Endothelial cell of umbilical vein (primary cell): ENCODE results near the gene SLC25A17. TPM values are rescaled to one million over a fixed set of nuclear protein-coding genes. Genes with fewer than 3 reads are reported as not detected.

ENCODE experiments used
- BruUV-seq: library from RNA; stranded (reverse); fragments of 400-500 nt; replicated peaks from 2 replicates; lab custom pipeline; 2021; lab: Mats Ljungman, UMichigan
- CTCF ChIA-PET: fragments of 300-600, 350-600 bp; sonication (Branson Sonifier 250); formaldehyde crosslinking; loops from one replicate; lab custom pipeline; 2021; ENCODE audit warnings: antibody characterized with exemption, inconsistent platforms; lab: Charles Lee
- POLR2A ChIA-PET: fragments of 300-600, 350-600 bp; sonication (Branson Sonifier 250); formaldehyde crosslinking; loops from one replicate; lab custom pipeline; 2021; ENCODE audit warnings: antibody characterized with exemption, inconsistent platforms; lab: Charles Lee
- DNase-seq: peaks from one replicate; pipeline ENCODE4 v3.0.0-alpha.2; 2011; ENCODE audit warnings: low read depth, low spot score
- FAIRE-seq: peaks from 2 replicates; lab custom pipeline; 2011; peaks lifted over from hg19 to GRCh38; lab: Jason Lieb, UNC
- H2AFZ ChIP-seq: 2 replicates; pipeline ENCODE4 v1.6.0; 2012; ENCODE audit warnings: low read depth, low read length, control low read depth, inconsistent platforms
- H3K27ac ChIP-seq: 2 replicates; pipeline ENCODE4 v1.5.1; 2011; ENCODE audit warnings: low read depth, mild to moderate bottlenecking, control low read depth, low read length, moderate library complexity; ENCODE audit not compliant: insufficient read depth
- H3K27me3 ChIP-seq, 2 experiments: 2 replicates each; pipeline versions ENCODE4 v1.6.0 to v1.6.1; 2011; ENCODE audit warnings: low read length in 2 of 2, mixed read lengths in 1 of 2; ENCODE audit not compliant: control insufficient read depth in 2 of 2, insufficient read depth in 2 of 2
- H3K36me3 ChIP-seq, 2 experiments: 2 replicates in 1 of 2; 3 replicates in 1 of 2; pipeline ENCODE4 v1.5.1; 2011; ENCODE audit warnings: low read length in 2 of 2, mild to moderate bottlenecking in 1 of 2, moderate library complexity in 1 of 2; ENCODE audit not compliant: control insufficient read depth in 2 of 2, insufficient read depth in 2 of 2; ENCODE audit errors: extremely low read depth in 1 of 2
- H3K4me1 ChIP-seq: 3 replicates; pipeline ENCODE4 v1.5.1; 2011; ENCODE audit warnings: mild to moderate bottlenecking, low read length; ENCODE audit not compliant: control insufficient read depth, insufficient read depth; ENCODE audit errors: extremely low read depth
- H3K4me2 ChIP-seq: 2 replicates; pipeline ENCODE4 v1.6.1; 2011; ENCODE audit warnings: low read length, control low read depth, mixed read lengths; ENCODE audit not compliant: insufficient read depth
- H3K4me3 ChIP-seq, 3 experiments: fragments of 200-600 bp in 1 of 3; sonication (generic), shearing (Covaris generic) in 1 of 3; replicated peaks in 1 of 3; 2 replicates each; pipeline ENCODE4 v1.5.1; 2011 to 2016; ENCODE audit warnings: control low read depth in 3 of 3, low read length in 3 of 3, mild to moderate bottlenecking in 2 of 3, inconsistent platforms in 1 of 3, low read depth in 1 of 3, moderate library complexity in 1 of 3; ENCODE audit not compliant: insufficient read depth in 1 of 3
- H3K79me2 ChIP-seq: 2 replicates; pipeline ENCODE4 v1.6.0; 2012; ENCODE audit warnings: low read length, inconsistent platforms; ENCODE audit not compliant: control insufficient read depth, insufficient read depth
- H3K9ac ChIP-seq: replicated peaks from 2 replicates; pipeline ENCODE3; 2011; ENCODE audit warnings: low read length, control low read depth; ENCODE audit not compliant: insufficient read depth; ENCODE audit errors: extremely low read depth
- H3K9me1 ChIP-seq: replicated peaks from 3 replicates; pipeline ENCODE4 v1.6.0; 2011; ENCODE audit warnings: mild to moderate bottlenecking, low read length; ENCODE audit not compliant: control insufficient read depth, insufficient read depth; ENCODE audit errors: extremely low read depth
- H3K9me3 ChIP-seq: replicated peaks from 2 replicates; pipeline ENCODE4 v1.5.1; 2012; ENCODE audit warnings: low read length, inconsistent platforms; ENCODE audit not compliant: control insufficient read depth, insufficient read depth
- H4K20me1 ChIP-seq: replicated peaks from 2 replicates; pipeline ENCODE3; 2011; ENCODE audit warnings: mild to moderate bottlenecking, low read length; ENCODE audit not compliant: control insufficient read depth, insufficient read depth; ENCODE audit errors: extremely low read depth
- CTCF ChIP-seq, 2 donors: IDR thresholded peaks; 1 replicate in 1 of 2; 2 replicates in 1 of 2; pipeline ENCODE4 v1.5.1; 2011; ENCODE audit warnings: low read length in 2 of 2, mild to moderate bottlenecking in 2 of 2, moderate library complexity in 2 of 2, control low read depth in 1 of 2, inconsistent platforms in 1 of 2, low read depth in 1 of 2; ENCODE audit not compliant: insufficient read depth in 1 of 2; ENCODE audit errors: extremely low read depth in 1 of 2
- FOS ChIP-seq: IDR thresholded peaks from 2 replicates; pipeline ENCODE4 v1.6.1; 2011; ENCODE audit warnings: mild to moderate bottlenecking, low read length, moderate library complexity, borderline replicate concordance; ENCODE audit not compliant: insufficient read depth
- GATA2 ChIP-seq: IDR thresholded peaks from 2 replicates; pipeline ENCODE4 v1.7.0; 2011; ENCODE audit warnings: low read depth, mild to moderate bottlenecking, moderate library complexity, mixed read lengths, low read length; ENCODE audit not compliant: insufficient read length, insufficient read depth
- JUN ChIP-seq: IDR thresholded peaks from 2 replicates; pipeline ENCODE4 v1.6.1; 2011; ENCODE audit warnings: borderline replicate concordance, low read depth; ENCODE audit not compliant: insufficient read length, insufficient read depth
- MAX ChIP-seq: IDR thresholded peaks from 2 replicates; pipeline ENCODE4 v1.6.1; 2011; ENCODE audit not compliant: insufficient read depth, insufficient read length
- POLR2A ChIP-seq: IDR thresholded peaks from 2 replicates; pipeline ENCODE4 v1.6.1; 2012; ENCODE audit warnings: low read depth, mild to moderate bottlenecking, control low read depth, low read length
- dilution Hi-C: fragments of 300-500 bp; cut with MboI; formaldehyde crosslinking; loops from one replicate; pipeline ENCODE4 v1.15.0; 2019; ENCODE audit warnings: low sequenced_read_pairs; ENCODE audit not compliant: extremely low pct_ligation_motif_present
- intact Hi-C: fragments of 100-400 bp; cut with micrococcal nuclease; formaldehyde crosslinking; loops from one replicate; pipeline ENCODE4 v1.10.0; 2022
- polyA plus RNA-seq, 4 experiments: library from polyadenylated mRNA; depleted of rRNA in 3 of 4; stranded (reverse) in 3 of 4; unstranded in 1 of 4; fragments of >200 nt; gene quantifications; 2 replicates each; pipeline versions ENCODE4 v1.2.1 to v1.2.3, GENCODE V29; 2011 to 2012; ENCODE audit warnings: missing spikeins in 1 of 4
- total RNA-seq: library from RNA; stranded (reverse); gene quantifications from 2 replicates; pipeline ENCODE4 v1.2.3, GENCODE V29; 2021

The SLC25A17 gene
- total and polyA plus RNA-seq, 2 donors (not counting 3 experiments of a cell fraction or from before 2014, with no cell fraction given) = 12.2 to 25.8 TPM

DNA sequence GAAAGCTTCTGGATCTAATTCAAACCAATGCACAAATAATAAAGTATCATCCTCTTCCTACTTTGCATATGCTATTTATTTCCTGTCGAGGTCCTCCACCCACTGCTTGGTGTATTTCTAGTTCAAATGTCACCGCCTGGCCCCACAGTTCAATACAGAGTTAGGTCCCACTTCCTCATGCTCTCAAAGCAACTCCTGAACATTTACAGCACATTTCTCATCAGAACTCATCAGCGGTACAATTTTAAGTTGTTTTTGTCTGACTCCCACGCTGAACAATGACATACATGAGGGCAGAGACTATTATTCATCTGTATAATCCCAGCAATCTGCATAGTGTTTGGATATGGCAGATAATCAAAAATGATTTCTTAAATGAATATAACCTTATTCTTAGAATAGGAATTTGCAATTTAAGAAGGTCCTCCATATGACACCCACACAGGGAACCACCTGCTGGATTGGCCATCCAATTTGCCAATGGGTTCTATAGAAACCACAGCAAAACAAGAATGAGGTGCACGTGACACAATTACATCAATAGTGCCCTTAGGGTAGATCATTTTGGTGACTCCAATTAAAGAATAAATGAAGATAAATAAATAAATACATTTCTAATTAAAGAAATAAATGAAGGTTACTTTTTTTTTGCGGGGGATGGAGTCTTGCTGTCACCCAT is 54.2 kb downstream of the SLC25A17 start:
- Histone ChIP-seq H3K4me3 (no peak overlapping the region), H3K9me1 (no peaks in the 10 kb centered on the region), H4K20me1 (no peaks in the 10 kb centered on the region), H3K27ac (no peak overlapping the region), H3K79me2 (no peaks in the 10 kb centered on the region), H3K9me3 (no peaks in the 10 kb centered on the region), H3K27me3 (no peaks in the 10 kb centered on the region), H3K4me2 (no peak overlapping the region), H3K4me1 (no peaks in the 10 kb centered on the region), H3K36me3 (peaks cover 0 to 4% of the 10 kb centered on the region in 2 experiments), H3K9ac (no peak overlapping the region), H2AFZ (no peak overlapping the region)
- no peak for TF ChIP-seq MAX
- TF ChIP-seq CTCF (IDR thresholded peaks at IDR 0.05; ENCODE audit: extremely low read depth in 1 of 2, insufficient read depth in 1 of 2, low read depth in 1 of 2, low read length in 2 of 2) = no peak
- no peak for TF ChIP-seq POLR2A
- TF ChIP-seq JUN = no peak
- no peak for TF ChIP-seq GATA2
- TF ChIP-seq FOS = no peak
- dilution Hi-C loops (no loop called here), intact Hi-C loops (no loop called here)
- BruUV-seq = no TSS peak
- no peak for DNase-seq
- ChIA-PET CTCF (interaction anchor here (1.3 kb wide), 1 partner anchor 82 kb away, joined by 4 read pairs; no protein-coding TSS in a partner anchor), POLR2A (no interaction called here)
- FAIRE-seq = no peak
